HG02623 (cell line): ENCODE results near the gene FERMT2.
"Not testable (repeated sequence)": the region's sequence is repeated elsewhere in the genome, so short reads cannot be mapped to it uniquely, and the experiment has no call there.

ENCODE experiments used
- ATAC-seq: cut with Tn5 transposase; IDR thresholded peaks from one replicate; pipeline ENCODE4 v1.9.1; 2021; ENCODE audit warnings: moderate library complexity; ENCODE audit not compliant: unreplicated experiment

The FERMT2 gene

DNA sequence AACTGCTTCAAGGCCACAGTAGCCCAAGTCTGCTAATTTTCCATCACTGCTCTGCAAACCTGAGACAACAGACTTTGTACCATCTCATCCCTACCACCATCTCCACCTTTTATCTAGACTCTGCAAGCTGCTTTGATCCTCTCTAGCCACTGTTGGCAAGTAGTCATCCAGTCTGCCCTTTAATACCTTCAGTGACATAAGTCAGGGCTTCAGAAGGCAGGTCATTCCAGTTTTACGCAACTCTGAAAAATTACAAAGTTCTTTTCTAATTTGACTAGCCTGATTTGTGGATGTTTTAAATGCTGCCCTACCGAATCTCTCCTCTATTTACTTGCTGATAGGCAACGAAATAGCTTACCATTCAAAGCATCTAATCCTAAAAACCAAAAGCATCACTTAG, 2.8 kb downstream of the FERMT2 start:
- ATAC-seq = no peak

DNA sequence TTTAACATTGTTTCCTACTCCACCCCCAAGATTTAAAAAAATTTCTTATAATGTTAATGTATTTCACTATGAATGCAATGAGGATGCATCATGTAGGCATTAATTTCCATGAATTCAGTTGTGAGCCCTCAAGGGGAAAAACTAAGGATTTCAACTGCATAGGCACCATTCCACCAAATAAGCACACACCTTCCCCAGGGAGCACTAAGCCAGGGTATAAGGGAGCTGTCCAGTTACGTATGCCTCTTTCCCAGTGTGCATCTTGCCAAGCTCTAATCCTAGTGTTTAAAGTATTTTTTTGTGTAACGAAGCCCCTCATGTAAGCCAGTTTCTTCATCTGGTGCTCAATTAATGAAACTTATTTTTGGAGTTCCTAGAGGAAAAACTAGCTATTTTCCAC, 6.6 kb downstream of the FERMT2 start:
- ATAC-seq = no peak

DNA sequence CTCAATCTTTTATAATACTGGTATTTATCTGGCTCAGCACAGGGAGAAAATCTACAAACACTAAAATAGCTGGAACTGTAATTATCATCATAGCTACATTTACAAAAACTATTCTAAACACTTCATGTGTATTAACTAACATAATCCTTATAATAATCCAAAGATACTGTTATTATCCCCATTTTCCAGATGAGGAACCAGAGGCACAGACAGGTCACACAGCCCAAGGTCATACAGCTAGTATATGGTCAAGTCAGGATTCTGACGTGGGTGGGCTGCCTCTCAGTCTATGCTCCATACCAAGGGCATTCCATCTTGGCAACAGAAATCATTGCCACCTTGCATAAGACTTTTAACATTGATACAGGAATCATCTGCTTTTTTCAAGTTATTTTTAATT, 11.4 kb downstream of the FERMT2 start:
- no peak for ATAC-seq

DNA sequence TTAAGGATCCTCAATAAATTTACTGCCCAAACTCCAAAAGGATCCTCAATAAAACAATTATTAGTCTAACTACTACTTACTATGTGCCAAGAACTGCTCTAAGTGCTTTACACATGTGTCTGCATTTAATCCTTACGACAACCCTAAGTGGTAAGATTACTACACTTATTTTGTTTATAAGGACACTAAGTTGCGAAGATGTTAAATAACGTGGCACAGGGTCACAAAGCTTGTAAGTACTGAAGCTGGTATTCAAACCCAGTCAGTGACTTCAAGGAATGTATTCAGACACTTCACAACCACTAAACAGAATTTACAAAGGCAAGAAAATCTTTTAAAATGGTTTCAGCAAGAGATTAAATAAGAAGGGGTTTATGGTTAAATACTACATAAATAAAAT, 13.0 kb downstream of the FERMT2 start:
- no peak for ATAC-seq

DNA sequence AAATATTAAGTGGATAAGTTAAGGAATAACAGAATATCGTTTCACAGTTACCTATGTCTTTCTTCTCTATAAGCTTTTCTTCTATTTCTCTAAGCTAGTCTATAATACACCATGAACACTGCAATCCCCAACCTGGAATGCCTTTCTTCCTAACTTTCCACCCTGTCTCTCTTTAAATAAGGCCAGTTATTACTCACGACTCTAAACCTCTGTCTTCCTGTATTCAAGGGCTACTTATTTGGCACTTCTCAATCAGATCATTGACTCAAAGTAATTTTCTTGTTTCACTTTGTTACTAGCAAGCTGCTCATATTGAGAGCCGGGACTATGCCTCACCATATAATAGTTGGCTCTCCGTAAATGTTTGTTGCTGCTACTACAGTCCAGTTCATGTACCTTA, 13.5 kb downstream of the FERMT2 start:
- no peak for ATAC-seq

DNA sequence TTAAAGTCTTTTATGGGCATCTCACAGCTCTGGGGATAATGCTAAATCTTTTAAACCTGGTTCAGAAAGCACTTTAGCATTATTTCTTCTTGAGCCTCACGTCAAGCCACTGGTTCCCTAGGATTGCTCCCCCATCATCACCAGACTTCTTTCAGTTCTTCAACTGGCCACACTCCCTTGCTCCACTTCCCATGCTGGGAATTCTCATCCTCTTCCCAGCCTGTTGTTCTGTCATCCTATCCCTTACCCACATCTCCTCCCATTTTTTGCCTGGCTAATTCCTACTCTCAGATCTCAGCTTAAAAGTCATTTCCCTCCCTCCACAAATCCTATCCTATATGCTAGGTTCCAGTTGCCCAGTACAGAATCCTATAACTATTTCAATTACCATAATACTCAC, 14.4 kb downstream of the FERMT2 start:
- no peak for ATAC-seq

DNA sequence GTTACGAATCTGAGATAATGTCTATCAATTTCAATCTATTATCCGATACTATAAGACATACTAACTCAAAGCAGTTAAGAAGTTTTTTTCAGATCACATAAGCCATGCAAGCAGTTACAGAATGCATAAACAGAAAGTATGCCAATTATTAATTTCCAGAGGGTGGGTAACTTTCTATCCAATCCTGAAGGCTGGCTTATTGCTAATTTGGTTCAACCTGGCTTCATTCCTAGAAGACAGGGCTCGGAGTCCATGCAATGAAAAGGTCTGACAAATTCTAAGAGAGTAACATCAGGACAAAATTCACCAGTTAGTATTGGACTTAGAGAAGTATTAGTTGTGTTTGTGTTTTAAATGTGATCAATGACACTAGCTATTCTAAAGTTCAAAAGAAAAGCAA, 15.0 kb downstream of the FERMT2 start:
- no peak for ATAC-seq

DNA sequence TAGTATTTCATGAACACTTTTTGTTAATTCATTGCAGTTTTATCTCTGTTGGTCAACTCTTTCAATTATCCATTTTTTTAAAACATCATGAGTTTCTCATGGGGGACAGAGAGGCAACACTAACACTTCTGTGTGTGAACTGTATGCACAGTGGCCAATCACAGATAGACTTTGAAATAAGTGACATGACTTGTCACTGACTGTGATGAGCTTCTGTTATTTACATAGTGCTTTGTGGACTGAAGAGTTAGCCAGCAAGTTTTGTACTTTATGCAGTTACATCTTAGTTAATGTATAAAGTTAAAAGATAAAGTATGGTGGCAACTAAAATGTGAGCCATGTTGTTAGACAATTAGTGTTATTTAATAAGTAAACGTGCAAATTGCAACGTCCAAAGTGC, 16.1 kb downstream of the FERMT2 start:
- no peak for ATAC-seq

DNA sequence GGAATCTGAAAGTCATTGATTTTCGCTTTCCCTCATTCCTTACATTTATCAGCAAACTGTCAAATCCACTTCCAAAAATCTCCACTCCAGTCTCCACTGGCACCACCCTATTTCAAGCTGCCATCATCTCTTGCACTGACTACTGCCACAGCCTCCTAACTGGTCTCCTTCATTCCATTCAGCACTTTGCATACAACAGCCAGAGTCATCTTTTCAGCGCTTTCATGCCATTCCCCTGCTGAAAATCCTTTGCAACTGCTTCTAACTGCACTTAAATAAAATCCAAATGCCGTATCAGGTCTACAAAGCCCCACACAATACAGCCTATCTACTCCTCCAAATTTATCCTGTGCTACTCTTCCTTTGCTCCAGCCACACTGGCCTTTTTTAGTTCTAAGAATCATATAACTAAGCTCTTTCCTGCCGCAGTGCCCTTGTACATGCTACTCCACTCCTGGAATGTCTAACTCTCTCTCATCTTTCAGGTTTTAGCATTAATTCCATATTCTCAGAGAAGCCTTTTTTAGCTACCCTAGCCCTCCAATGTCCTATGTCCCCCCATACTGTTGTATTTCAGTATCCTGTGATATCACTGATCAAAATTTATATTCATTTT, 21.6 kb downstream of the FERMT2 start:
- no peak for ATAC-seq

DNA sequence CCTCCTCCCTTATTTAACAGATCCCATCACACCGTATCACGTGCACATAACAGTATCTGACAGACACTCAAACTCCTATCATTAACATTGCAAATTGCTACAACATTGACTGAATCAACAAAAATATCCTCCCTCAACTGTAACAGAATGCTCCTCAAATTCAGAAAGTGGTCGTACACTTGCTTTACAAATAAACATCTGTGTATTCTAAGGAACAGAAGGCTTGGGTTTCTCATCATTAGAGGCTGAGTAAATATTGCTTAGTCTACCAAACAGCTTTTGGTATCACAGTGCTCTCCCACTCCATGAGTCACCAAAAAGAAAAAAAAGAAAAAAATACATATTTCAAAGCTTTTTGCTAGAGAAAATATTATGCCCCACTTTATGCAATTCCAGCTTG, 23.9 kb downstream of the FERMT2 start:
- no peak for ATAC-seq

DNA sequence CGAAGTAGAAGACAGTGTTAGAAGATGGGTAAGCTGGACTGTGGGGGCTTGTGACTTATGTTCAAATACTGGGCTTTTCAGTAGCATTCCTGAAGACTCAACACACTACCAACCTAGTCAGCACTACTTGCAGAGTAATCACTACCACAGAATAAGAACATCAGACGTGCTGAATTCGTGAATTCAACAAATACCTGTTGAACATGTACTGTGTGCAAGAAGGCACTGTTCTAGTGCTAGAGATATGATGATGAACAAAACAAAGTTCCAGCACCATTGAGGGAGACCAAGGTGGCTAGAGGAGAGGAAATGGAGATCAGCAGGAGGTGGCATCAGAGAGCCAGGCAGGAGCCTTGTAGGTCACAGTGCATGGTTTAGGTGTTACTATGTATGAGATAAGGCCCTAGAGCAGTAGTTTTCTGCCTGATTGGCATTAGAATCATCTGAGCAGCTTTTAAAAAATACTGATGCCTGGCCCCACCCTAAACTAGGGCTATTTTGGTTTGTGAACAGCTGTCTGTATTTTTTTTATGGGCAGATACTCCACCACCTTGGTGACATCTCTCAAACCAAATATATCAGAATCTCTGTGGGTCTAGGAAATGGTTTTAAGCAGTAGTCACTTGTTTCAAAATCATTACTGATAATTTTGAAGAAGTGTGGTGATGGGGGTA, 26.8 kb downstream of the FERMT2 start:
- ATAC-seq = no peak

DNA sequence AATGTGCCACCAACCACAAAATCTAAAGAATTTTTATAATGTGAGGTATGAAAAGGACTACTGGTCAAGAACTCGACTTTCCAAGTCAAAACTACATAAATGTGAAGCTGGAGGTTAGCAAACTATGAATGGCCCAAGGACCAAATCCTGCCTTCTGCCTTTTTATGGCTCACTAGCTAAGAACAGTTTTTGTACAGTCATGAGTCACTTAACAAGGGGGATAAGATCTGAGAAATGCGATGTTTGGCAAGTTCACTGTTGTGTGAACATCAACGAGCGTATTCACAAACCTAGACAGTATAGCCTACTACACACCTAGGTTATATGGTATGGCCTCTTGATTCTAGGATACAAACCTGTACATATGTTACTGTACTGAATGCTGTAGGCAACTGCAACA, 28.2 kb downstream of the FERMT2 start:
- no peak for ATAC-seq

DNA sequence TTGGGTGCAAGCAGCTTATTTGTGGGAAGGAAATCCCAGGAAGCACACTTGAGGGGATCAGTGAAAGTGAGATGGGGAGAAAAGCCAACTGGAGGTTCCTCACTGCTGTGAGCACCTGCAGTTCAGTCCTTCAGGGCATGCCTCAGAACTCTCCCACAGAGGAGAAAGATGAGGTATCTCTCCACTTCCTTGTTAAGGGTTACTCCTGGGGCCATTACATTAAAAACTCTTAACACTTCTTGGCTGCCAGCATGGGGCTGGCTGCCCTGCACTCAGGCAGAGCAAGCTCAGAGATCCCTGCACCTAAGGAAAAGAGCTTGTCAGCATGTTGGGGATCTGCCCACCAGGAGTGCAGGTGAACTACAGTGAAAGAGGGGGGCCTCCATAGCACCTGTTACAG, 28.8 kb downstream of the FERMT2 start:
- ATAC-seq = no peak

DNA sequence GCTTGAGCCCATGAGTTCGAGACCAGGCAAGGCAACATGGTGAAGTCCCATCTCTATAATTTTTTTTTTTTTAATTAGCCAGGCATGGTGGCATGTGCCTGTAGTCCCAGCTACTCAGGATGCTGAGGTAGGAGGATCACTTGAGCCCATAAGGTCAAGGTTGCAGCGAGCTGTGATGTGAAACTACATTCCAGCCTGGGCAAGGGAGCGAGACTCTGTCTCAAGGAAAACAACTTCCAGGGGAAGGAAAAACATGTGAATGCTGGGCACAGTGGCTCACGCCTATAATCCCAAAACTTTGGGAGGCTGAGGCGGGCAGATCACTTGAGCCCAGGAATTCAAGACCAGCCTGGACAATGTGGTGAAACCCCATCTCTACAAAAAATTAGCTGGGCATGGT, 30.4 kb downstream of the FERMT2 start:
- ATAC-seq = not testable (repeated sequence)

DNA sequence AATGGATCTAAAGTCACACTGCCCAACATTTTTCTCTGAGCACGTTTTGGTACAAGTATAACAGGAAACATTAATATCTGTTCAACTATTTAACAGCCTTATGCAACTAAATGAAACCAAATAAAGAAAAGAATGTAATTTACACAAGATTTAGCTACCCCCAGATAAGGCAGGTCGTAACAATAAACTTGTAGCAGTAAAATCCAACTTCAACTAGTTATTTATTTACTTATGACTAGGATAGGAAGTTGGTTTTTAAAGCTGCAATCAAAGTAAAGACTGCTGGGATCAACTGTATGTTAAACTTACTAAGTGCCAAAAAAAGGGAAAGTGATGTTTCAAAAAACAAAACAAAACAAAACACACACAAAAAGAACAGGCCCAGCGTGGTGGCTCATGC, 30.9 kb downstream of the FERMT2 start:
- ATAC-seq = no peak

DNA sequence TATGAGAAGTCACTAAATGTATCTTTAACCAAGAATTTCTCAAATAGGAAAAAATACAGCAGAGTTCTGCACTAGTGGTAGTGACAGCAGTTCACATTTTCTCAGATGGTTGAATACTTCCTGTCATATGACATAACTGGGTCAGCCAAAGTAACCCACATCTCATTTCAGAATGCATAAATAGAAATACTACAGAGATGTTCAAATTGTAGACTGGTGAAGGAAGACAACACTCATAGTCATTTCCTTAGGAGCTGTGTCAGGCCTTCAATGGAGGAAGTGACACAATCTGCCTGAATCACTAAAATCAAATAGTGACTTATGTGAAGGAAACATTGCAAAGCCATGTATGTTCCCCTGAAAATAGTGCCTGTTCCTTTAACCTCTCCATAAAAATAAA, 32.4 kb downstream of the FERMT2 start:
- ATAC-seq = peak; percentile 94

DNA sequence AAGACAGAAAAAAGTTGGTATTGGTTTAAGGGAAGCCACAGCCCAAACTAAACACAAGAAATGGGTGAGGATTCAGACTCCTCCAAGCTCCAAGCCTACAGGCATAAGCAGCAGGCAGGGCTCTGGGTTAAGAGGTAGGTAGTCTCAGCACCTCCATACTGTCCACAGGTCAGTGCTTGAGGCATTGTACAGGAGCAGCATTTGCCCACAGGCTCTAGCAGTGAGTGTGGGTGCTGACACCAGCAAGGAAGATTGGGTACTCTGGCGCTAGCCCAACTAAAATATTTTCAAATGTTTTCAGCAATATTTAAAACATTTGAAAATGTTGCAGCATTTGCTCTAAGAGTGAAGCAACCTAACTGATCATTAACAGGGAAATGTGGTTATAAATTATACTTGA, 33.1 kb downstream of the FERMT2 start:
- no peak for ATAC-seq

DNA sequence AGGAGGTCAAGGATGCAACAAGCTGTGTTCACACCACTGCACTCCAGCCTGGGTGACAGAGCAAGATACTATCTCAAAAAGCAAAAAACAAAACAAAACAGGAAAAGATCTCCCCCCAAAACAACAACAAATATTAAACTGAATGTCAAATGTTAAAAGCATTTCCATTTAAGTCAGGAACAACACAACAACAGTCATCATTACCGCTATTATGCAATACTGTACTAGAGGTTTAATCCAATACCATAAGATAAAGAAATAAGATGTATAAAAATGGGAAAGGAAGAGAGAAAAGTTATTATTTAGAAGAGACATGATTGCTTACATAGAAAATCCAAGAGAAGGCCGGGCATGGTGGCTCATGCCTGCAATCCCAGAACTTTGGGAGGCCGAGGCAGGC, 36.6 kb downstream of the FERMT2 start:
- ATAC-seq = no peak

DNA sequence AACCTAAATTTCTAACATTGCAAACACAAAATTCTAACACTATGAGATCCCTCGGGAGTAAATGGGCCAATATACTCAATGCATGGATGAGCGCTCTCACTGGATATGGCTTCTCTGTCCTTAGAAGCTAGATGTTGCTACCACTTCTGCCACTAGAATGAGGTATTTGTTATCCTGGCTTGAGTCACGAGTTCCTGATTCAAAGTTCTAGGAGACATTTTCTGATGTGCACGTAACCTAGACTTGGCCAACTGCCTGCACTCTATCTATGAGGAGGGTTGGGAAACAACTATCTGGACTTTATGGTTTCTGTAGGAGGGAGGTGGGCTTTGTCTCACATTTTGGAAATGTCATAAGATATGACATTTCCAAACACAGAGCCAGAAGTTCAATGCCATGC, 37.6 kb downstream of the FERMT2 start:
- ATAC-seq = no peak

DNA sequence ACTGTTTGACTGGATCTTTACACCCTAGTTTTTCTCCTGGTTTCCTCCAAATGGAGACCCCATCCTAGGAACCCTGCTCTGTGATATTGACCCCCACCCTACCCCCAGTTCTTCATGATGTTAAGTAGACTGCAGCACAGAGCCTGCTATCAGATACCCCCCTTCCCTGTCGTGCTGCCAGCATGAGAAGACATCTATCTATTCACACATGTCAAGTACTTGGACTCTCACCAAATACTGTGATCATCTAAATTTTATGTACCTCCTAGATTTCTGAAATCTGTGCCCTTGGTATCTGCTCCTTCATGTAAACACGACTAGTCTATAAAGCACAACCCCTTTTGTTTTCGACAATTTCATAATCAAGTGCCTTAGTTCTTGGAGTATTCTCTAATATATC, 38.9 kb downstream of the FERMT2 start:
- no peak for ATAC-seq

DNA sequence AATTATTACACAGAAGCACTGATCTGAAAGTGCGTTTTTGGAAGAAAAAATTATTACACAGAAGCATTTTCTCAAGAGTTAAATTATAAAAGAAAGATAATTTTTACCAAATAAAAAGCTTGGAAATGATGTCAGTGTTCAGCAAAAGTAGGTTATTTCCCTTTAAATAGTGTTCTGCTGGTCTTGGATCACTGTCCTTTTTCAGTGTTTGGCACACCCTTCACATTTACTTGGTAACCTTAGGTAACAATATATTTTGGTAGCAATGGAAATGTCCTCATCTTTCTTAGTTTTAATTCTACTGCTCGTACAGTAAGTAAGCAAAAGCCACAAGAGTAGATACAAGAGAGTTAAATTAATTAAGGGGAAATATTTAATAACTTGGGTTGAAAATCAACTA, 40.3 kb downstream of the FERMT2 start:
- ATAC-seq = no peak

DNA sequence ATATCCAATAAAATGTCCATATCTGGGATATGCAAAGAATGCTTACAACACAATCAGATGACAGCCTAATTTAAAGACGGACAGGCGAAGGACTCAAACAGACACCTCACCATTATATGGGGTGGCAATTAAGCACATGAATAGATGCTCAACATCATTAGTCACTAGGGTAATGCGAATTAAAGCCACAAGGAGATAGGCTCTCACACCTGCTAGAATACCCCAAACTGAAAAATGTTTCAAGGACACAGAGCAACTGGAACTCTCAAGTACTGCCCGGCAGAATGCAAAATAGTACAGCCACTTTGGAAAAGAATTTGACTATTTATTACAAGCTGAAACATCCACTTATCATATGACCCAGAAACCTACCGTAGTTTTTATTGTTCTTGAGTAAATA, 42.9 kb downstream of the FERMT2 start:
- ATAC-seq = no peak

DNA sequence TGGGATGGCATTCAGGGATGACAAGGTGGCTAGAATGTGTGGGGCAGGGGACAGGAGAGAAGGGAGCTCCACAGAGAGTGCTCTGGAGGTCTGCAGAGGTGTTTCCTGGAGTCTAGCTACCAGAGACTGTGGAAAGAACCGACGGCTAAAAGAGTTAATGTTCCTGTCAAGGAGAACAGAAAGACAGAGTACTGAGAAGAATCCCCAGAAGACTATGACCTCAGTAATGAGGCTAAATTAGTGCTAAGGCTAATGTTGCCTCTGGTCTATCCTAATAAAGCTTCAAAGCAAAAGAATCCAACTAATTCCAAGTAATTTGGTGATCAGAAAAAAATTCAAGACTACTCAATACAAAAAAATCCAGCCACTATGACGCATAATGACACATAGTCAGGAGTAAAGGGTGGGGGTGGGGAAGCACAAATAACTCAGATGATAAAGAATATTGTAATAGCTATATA, 44.7 kb downstream of the FERMT2 start:
- no peak for ATAC-seq
